ENCODE results near the gene RAMP1. TPM values are rescaled to one million over a fixed set of nuclear protein-coding genes. Genes with fewer than 3 reads are reported as not detected.

RAMP1 gene
- total and polyA plus RNA-seq, 9 of the 15 experiments (the other 6 are each of a cell fraction or from before 2014, with no cell fraction given), result 0.72 to 0.77 TPM; not detected in 7

GRCh38 chr2:237830522-237830921 is 28.9 kb upstream of the RAMP1 start (continued):
- TF ChIP-seq, protein P1, sequence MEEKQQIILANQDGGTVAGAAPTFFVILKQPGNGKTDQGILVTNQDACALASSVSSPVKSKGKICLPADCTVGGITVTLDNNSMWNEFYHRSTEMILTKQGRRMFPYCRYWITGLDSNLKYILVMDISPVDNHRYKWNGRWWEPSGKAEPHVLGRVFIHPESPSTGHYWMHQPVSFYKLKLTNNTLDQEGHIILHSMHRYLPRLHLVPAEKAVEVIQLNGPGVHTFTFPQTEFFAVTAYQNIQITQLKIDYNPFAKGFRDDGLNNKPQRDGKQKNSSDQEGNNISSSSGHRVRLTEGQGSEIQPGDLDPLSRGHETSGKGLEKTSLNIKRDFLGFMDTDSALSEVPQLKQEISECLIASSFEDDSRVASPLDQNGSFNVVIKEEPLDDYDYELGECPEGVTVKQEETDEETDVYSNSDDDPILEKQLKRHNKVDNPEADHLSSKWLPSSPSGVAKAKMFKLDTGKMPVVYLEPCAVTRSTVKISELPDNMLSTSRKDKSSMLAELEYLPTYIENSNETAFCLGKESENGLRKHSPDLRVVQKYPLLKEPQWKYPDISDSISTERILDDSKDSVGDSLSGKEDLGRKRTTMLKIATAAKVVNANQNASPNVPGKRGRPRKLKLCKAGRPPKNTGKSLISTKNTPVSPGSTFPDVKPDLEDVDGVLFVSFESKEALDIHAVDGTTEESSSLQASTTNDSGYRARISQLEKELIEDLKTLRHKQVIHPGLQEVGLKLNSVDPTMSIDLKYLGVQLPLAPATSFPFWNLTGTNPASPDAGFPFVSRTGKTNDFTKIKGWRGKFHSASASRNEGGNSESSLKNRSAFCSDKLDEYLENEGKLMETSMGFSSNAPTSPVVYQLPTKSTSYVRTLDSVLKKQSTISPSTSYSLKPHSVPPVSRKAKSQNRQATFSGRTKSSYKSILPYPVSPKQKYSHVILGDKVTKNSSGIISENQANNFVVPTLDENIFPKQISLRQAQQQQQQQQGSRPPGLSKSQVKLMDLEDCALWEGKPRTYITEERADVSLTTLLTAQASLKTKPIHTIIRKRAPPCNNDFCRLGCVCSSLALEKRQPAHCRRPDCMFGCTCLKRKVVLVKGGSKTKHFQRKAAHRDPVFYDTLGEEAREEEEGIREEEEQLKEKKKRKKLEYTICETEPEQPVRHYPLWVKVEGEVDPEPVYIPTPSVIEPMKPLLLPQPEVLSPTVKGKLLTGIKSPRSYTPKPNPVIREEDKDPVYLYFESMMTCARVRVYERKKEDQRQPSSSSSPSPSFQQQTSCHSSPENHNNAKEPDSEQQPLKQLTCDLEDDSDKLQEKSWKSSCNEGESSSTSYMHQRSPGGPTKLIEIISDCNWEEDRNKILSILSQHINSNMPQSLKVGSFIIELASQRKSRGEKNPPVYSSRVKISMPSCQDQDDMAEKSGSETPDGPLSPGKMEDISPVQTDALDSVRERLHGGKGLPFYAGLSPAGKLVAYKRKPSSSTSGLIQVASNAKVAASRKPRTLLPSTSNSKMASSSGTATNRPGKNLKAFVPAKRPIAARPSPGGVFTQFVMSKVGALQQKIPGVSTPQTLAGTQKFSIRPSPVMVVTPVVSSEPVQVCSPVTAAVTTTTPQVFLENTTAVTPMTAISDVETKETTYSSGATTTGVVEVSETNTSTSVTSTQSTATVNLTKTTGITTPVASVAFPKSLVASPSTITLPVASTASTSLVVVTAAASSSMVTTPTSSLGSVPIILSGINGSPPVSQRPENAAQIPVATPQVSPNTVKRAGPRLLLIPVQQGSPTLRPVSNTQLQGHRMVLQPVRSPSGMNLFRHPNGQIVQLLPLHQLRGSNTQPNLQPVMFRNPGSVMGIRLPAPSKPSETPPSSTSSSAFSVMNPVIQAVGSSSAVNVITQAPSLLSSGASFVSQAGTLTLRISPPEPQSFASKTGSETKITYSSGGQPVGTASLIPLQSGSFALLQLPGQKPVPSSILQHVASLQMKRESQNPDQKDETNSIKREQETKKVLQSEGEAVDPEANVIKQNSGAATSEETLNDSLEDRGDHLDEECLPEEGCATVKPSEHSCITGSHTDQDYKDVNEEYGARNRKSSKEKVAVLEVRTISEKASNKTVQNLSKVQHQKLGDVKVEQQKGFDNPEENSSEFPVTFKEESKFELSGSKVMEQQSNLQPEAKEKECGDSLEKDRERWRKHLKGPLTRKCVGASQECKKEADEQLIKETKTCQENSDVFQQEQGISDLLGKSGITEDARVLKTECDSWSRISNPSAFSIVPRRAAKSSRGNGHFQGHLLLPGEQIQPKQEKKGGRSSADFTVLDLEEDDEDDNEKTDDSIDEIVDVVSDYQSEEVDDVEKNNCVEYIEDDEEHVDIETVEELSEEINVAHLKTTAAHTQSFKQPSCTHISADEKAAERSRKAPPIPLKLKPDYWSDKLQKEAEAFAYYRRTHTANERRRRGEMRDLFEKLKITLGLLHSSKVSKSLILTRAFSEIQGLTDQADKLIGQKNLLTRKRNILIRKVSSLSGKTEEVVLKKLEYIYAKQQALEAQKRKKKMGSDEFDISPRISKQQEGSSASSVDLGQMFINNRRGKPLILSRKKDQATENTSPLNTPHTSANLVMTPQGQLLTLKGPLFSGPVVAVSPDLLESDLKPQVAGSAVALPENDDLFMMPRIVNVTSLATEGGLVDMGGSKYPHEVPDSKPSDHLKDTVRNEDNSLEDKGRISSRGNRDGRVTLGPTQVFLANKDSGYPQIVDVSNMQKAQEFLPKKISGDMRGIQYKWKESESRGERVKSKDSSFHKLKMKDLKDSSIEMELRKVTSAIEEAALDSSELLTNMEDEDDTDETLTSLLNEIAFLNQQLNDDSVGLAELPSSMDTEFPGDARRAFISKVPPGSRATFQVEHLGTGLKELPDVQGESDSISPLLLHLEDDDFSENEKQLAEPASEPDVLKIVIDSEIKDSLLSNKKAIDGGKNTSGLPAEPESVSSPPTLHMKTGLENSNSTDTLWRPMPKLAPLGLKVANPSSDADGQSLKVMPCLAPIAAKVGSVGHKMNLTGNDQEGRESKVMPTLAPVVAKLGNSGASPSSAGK (IDR thresholded peaks at IDR 0.05), result no peak
- TF ChIP-seq FOXP4 (CRISPR knock-in tag; IDR thresholded peaks at IDR 0.05; ENCODE audit: borderline replicate concordance) (no peak), CREB3L1 (IDR thresholded peaks at IDR 0.05; ENCODE audit: borderline replicate concordance, low read depth) (no peak), ZZZ3 (IDR thresholded peaks at IDR 0.05) (no peak), ESRRB (CRISPR knock-in tag; IDR thresholded peaks at IDR 0.05; ENCODE audit: borderline replicate concordance) (no peak), GABPA (tag; conservative IDR thresholded peaks at IDR 0.05; ENCODE audit: low read depth) (no peak), E2F4 (CRISPR knock-in tag; IDR thresholded peaks at IDR 0.05; ENCODE audit: low read depth) (no peak), ZFX (CRISPR knock-in tag; IDR thresholded peaks at IDR 0.05) (no peak), ARID2 (IDR thresholded peaks at IDR 0.05) (no peak)
- TF ChIP-seq, protein P2, sequence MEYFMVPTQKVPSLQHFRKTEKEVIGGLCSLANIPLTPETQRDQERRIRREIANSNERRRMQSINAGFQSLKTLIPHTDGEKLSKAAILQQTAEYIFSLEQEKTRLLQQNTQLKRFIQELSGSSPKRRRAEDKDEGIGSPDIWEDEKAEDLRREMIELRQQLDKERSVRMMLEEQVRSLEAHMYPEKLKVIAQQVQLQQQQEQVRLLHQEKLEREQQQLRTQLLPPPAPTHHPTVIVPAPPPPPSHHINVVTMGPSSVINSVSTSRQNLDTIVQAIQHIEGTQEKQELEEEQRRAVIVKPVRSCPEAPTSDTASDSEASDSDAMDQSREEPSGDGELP (CRISPR knock-in tag; IDR thresholded peaks at IDR 0.05; ENCODE audit: borderline replicate concordance), result no peak
